Esophagus muscularis mucosa (tissue), 3 donors: Measurements from ENCODE around the gene PLCL1.

ENCODE experiments used
- POLR2AphosphoS5 ChIP-seq, 2 donors: sonication (generic); formaldehyde crosslinking; IDR thresholded peaks; one replicate each; pipeline ENCODE4 v1.6.1; 2017; ENCODE audit warnings: antibody characterized with exemption in 2 of 2
- TF ChIP-seq, protein P1 (sequence below), 3 experiments: fragments of 200-600 bp in 2 of 3; fragments of 450-650 bp in 1 of 3; sonication (generic) in 2 of 3; IDR thresholded peaks; one replicate each; pipeline ENCODE4 v1.5.1; 2017 to 2019; ENCODE audit warnings: antibody characterized with exemption in 3 of 3, mild to moderate bottlenecking in 2 of 3, moderate library complexity in 1 of 3

DNA sequence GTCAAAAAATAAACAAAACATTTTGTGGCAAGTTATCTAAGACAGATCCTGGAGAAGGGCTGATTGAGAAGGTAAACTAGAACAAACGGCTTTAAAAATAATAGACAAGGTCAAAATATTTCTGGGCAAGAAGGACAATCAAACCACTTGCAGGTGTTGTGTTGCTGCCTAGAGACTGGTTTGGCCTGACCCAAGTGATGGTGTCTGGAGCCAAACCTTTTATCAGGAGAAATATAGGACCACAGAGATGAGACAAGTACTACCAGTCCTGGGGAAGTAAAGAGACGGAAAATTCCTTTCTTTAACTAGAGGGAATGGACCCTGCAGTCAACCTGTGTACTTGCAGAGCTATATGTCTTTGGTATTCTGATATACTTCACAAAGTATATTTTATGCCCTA, 44.2 kb downstream of the PLCL1 start:
- TF ChIP-seq, protein P1, sequence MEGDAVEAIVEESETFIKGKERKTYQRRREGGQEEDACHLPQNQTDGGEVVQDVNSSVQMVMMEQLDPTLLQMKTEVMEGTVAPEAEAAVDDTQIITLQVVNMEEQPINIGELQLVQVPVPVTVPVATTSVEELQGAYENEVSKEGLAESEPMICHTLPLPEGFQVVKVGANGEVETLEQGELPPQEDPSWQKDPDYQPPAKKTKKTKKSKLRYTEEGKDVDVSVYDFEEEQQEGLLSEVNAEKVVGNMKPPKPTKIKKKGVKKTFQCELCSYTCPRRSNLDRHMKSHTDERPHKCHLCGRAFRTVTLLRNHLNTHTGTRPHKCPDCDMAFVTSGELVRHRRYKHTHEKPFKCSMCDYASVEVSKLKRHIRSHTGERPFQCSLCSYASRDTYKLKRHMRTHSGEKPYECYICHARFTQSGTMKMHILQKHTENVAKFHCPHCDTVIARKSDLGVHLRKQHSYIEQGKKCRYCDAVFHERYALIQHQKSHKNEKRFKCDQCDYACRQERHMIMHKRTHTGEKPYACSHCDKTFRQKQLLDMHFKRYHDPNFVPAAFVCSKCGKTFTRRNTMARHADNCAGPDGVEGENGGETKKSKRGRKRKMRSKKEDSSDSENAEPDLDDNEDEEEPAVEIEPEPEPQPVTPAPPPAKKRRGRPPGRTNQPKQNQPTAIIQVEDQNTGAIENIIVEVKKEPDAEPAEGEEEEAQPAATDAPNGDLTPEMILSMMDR (IDR thresholded peaks at IDR 0.05) = no peak
- TF ChIP-seq POLR2AphosphoS5 (IDR thresholded peaks at IDR 0.05) = no peak
